GM12874 (cell line): ENCODE data around the gene TBC1D9B.

Source experiments
- CTCF ChIP-seq: IDR thresholded peaks from 2 replicates; pipeline ENCODE4 v1.5.1; 2011; ENCODE audit warnings: low read depth, mild to moderate bottlenecking, control low read depth, low read length, moderate library complexity; ENCODE audit not compliant: insufficient read depth

The TBC1D9B gene

DNA sequence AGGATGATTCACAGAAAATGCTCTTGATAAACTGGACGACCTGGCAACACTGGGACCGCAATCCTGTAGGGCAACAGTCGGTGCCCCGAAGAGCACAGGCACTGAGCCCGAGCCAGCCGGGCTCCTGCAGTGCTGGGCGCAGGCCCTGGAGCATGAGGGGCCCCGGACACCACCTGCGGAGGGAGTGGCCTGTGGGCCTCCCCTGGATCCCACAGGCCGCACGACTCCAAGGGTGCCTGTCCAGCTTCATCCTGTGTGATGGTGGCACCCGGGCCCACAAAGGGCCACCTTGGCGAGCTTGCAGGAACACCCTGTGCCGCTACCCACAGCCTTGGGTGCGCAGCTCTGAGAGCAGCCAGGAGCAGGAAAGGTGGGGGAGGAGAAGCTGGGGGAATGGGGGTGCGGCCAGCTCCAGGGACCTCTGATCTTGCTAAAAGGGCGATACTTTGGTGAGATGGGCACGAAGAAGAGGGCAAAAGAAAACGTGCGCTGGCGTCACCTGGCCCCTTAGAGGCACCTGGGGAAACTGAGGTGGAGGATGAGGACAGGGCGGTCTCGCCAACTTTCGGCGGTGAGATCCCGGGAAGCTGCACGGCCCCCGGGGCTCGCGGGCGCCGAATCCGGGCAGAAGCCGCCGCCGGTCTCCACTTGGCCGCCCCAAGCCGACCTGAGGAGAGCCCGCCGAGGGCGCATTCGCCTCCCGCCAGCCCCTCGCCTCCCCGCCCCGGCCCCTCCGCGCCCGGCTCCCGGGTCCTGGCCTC lies 722 bp downstream of the TBC1D9B start:
- TF ChIP-seq CTCF: no peak

DNA sequence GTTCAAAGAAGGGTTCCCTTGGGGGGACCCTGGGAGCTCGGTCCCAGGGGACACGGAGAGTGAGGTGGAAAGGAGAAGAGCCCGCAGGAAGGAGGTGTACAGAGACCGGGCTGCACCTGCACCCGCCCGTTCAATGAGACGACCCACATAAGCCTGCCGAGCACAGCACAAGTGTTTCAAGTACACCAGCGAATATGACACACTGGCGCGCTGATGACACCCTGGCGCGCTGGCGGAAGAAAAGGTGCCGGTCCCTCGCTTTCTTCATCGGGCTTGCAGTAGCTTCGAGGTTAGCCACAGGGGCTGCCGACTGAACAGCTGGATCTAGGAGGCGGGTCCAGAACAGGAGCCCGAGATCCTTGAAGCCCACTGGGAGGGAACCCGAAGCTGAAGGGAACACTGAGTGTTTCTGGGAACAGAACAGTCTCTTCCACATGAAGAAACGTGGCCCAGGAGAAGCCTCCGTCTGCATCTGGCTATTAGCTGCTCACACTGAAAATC lies 1.4 kb downstream of the TBC1D9B start:
- TF ChIP-seq CTCF: no peak

DNA sequence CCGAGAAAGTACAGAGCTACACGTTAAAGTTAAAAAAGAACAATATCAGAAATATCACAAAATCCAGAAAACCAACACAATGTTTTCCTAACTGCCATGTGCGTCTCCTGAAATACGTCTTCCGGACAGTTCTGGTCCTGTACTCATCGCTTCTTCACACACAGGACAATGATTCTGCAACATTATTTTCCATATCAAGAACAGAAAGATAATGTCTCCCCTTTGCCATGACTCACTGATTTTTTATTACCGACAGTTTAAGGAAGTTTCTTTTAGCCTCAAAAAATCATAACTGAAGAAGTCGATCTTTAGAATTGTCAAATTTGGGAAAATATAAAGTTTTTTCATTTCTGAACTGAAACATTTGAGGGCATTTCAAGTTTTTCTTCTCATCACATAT lies 2.5 kb downstream of the TBC1D9B start:
- TF ChIP-seq CTCF: no peak

GRCh38 chr5:179904463-179905160 lies 3.1 kb downstream of the TBC1D9B start:
- TF ChIP-seq CTCF: no peak

DNA sequence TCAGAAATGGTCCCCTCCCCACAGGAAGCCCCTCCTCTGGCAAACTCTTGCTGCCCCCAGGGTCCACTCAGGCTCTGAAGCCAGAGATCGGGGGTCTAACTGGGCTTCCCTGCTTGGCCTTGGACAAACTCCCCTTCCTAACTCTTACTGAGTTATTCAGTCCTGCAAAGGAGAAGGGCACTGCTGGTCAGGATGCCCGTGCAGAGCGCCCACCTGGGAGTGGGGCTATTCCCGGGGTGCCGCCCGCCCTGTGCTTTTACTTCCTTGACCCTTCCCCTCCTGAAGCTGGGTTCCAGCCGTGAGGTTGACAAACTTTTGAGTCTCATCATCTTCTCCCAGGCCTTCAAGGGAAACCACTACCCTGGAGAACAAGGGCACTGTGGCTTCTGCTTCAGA lies 4.9 kb downstream of the TBC1D9B start:
- TF ChIP-seq CTCF: no peak

GRCh38 chr5:179901915-179902762 lies 5.6 kb downstream of the TBC1D9B start:
- TF ChIP-seq CTCF: no peak

DNA sequence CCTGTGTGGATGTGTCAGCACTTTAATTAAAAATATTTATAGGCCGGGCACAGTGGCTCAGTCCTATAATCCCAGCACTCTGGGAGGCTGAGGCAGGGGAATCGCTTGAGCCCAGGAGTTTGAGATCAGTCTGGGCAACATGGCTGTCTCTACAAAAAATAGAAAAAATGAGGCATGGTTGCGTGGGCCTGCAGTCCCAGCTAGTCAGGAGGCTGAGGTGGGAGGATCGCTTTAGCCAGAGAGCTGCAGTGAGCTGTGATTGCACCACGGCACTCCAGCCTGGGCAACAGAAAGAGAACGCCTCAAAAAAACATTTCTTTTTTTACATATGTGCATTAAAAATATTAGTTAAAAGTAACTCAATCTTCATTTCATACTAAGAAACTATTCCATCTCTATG lies 6.2 kb downstream of the TBC1D9B start:
- TF ChIP-seq CTCF: no peak
